ENCODE data around the gene AHNAK2.
"Not testable (repeated sequence)": the region's sequence is repeated elsewhere in the genome, so short reads cannot be mapped to it uniquely, and the experiment has no call there.

Gene AHNAK2

GRCh38 chr14:104895207-104895785, 82.9 kb downstream of the AHNAK2 start:
- DNase-seq = peak; percentile 1

GRCh38 chr14:104894331-104895206, 83.6 kb downstream of the AHNAK2 start:
- no peak for DNase-seq

- peak; percentile 1 for DNase-seq
These were observed 84.6 kb downstream of the AHNAK2 start for GRCh38 chr14:104893435-104894207.

- no peak for DNase-seq
These were observed 85.4 kb downstream of the AHNAK2 start for GRCh38 chr14:104892531-104893434.

GRCh38 chr14:104891664-104892530, 86.3 kb downstream of the AHNAK2 start:
- DNase-seq = no peak

GRCh38 chr14:104891121-104891551, 87.0 kb downstream of the AHNAK2 start:
- DNase-seq = no peak

GRCh38 chr14:104890292-104890691, 87.9 kb downstream of the AHNAK2 start:
- DNase-seq = not testable (repeated sequence)

GRCh38 chr14:104889375-104889757, 88.8 kb downstream of the AHNAK2 start:
- DNase-seq = peak; percentile 1

GRCh38 chr14:104888489-104889374, 89.4 kb downstream of the AHNAK2 start:
- peak; percentile 1 for DNase-seq

- DNase-seq = no peak
These were observed 90.3 kb downstream of the AHNAK2 start for GRCh38 chr14:104887623-104888488.
